Activated CD8-positive, alpha-beta memory T cell treated with anti-CD3 and anti-CD28 coated beads, Interleukin-2, amount 50 U/mL, for 24 hours (primary cell): Measurements from ENCODE around the gene EXOC6B.

Experiments
- DNase-seq: peaks from one replicate; pipeline ENCODE4 v3.0.0-alpha.2; 2020; ENCODE audit errors: extremely low read depth

Gene EXOC6B

DNA sequence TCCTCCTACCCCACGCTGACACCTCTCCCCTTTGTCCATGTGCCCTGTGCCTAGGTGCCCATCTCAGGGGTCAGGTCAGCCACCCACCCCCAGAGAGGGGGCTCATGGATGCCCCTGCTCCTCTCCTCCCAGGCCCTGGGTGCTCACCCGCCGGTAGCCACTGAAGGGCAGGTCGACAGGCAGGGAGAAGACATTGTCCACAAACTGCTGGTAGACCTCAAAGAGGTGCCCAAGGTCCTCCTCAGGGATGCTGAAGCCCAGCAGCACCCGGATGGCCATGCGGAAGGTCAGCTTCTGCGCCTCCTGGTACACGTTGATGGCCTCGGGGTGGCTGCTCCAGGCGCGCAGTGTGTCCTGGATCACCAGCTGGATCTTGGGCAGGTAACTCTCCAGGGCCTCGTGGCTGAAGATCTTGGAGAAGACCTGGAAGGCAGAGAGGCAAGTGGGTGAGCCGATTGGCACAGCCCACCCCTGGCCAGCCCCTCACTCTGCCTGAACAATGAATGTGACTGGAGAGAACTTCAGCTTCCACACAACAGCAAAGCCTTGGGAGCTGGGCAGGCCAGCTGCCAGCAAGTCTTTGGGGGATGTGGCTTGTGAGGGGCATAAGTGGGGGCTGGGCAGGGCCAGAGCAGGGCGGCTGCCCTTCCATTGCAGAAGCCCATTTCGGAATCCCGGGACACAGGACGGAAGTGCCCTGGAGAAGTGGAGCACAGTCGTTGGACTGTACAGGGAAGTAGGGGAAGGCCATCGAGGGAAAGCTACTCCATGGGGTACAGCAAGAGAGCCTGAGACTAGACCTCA is 690.6 kb downstream of the EXOC6B start:
- DNase-seq = no peak

DNA sequence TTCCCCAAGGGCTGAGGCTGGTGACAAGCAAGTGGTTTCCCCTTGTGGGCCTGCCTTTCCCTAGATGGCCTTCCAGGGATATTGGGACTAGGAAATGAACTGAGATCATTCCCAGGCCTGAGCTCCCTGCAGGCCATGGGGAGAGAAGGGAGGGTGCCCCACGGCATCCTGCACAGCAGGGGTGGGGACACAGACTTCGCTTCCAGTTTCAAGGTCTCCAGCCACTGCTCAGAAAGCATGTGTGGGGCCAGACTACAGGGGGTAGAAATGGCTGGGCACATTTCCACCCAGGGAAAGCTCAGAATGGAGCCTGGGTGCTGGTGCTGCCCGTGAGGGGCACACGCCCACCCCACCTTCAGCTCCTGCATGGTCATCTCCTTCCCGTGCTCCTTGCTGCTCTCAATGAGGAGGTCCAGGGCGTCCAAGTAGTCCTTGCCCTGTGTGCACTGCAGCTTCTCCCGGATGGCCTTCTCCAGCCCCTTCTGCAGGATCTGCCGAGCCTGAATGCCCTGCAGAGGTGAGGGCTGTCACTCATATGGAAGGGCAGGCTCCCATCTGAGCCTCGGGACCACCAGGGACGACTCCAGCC is 691.3 kb downstream of the EXOC6B start:
- no peak for DNase-seq

DNA sequence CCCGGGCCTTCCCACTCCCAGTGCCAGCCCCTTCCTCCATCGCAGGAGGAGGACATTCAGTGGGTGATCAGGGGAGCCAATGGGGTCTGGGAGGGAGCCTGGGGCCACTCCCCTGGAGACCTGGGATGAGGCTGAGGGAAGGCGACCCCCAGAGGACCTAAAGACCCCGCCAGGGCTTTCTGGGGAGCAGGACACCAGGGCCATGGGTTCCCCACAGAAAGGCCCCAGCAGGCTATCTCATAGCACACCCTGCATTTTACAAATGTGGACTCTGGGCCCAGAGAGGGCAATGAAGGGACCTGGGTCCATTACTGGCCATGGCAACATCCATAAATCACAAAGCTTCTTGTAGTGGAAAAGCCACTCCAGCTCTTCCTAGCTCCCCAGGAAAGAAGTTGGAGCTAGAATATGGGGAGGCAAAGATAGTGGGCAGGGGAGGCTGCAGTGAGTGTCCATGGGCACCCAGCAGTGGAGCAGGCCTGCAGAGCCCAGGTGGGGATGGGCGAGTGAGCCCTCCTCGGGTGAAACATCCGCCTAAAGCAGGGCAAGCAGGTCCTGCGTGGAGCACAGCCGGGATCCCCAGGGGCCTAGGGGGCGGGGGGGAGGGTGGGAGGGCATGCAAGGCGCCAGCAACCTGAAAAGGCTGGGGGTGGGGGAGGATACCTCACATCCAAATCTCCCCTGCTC is 692.0 kb downstream of the EXOC6B start:
- DNase-seq = no peak

DNA sequence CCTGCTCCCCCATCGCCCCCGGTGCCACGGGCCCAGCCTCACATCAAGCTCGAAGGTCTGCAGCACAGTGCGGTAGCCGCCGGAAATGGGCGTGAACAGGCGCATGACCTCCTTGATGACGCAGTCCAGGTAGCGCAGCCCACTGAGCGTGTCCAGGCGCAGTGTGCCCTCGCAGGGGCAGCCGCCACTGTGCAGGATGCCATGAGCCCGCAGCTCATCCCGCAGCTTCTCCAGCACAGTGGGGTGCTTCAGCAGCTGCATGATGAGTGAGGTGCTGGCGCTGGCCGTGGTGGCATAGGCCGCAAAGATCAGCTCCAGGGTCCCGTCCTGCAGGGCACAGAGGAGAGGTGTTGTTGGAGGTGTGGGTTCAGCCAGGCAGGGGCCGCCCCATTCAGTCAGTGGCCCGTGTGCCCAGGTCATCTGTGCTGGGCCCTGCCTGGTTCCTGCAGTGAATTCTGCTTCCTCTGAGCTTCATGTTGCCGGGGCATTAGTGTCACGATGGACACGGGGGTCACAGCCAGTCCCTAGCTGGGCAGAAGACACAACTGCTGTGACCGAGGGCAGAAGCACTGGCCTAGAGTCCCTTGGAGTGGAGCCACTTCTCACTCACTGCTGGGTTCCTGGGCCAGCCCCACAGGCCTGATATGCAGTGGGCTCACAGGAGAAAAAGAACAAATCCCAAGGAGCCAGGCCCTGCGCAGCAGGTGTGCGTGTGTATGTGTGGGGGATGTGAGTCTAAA is 692.7 kb downstream of the EXOC6B start:
- no peak for DNase-seq

DNA sequence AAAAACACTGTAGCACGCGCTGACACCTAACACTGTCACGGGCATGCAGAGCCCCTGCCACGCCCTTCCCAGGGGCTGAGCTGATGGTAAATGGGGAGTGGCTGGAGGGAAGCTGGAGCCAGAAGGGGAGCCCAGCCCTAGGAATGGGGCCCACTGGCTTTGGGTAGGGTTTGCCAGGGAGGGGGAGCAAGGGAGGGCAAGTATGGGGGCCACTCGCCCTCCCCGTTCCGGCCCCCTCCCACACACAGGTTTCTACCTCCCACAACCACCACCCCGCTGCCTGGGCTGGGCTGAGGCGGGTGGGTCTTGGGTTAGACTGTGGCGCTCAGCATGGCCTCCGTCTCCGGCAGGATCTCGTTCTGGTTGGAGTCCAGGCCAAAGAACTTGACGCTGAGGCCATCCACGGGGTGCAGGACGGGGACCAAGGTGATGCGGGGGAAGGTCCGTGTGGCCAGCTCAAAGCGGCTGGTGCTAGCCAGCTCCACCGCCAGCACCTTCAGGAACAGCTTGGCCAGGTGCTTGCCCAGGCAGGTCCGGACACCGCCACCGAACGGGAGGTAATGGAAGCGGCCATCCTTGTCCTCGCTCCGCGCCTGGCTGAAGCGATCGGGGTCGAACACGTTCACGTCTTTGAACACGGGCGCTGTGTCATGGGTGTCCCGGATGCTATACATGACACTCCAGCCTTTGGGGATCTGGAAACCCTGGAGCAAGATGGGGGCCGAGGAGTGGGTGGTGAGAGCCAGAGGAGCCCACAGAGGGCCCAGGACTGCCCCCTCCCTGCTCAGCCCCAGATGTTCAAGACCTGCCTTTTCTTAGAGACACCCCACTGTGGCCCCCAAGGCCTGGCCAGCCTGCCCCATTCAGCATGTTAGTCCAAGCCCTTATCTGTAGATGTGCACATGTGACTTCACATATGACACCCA is 693.7 kb downstream of the EXOC6B start:
- no peak for DNase-seq

DNA sequence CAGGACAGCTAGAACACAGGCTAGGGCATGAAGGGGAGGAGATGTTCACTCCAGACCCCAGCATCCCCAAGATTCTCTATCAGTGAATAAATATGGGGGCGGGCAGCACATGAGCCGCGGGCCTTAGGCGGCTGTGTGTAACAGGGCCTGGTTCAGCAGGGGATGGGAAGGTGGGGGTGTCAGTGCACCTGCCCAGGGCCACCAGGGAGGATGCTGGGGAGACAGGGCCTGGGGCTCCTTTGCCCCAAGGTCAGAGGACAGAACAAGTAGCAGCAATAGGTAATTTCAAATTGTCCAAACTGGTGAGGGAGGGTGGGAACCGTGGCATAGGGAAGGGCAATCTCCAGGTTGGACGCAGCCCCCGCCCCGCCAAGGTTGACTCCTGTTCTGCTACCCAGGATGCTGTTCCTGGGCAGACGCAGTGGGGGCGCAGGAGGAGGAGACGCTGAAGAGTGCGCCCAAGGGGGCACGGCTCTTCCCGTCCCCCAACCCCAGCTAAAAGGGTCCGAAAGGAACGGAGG is 694.4 kb downstream of the EXOC6B start:
- no peak for DNase-seq

DNA sequence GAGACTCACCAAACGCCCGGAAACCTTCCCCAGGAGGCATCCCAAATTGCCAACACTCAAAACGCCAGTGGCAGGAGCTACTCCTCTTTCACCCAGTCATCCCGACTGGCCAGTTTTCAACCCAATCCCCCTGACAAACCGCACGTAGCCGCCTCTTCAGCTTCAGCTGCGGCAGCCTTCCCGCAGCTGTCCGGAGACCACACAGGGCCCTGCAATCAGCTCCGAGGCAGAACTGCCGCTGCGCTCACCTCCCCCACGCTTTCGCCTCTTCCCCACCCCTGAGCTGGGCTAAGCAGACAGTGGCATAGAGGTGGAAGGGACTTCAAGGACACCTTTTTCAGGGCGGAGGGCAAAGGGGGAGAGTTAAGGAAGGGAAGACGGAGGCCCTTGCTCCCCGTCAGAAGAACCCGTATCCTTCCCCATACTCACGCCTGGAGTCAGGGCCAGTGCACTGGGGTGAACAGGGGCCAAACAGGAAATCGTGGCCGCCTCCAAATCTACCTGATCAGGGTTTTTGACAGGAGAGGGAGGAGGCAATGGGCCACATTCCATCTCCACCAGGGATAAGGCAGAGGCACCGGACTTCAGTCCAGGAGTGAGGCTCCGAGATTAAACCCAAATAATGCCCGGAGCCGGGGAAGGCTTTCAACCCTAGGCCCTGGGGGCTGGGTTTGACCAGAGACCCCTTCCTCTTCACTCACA is 695.0 kb downstream of the EXOC6B start:
- DNase-seq = no peak

DNA sequence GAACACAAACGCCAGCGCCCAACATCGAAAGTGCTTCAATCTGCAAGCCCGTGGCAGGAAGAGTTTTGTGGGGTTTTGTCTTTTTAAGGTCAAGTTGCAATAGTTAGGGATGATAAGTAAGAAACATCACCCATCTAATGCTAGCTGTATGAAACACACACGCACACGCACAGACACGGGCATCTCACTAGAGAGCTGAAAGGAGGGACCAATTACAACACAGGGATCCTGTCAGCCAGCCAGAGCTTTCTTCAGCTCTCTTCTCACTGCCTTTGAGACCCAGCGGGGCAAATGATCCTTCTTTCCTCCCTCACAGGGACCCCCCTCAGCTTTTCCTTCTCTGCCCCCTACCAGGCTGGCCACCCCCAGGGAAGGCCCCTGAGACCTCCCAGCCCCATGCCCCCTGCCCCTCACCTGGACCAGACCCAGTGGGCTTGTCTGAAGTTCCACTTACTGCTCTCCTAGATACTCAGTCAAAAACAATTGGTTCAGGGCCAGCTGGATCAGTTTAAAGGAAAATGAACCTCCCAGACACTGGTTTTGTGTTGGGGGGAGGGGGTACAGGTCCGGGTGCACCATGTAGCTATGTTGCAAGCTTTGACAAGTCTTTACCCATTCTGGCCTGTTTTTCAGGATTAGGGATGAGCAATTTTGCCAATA is 696.0 kb downstream of the EXOC6B start:
- DNase-seq = no peak

DNA sequence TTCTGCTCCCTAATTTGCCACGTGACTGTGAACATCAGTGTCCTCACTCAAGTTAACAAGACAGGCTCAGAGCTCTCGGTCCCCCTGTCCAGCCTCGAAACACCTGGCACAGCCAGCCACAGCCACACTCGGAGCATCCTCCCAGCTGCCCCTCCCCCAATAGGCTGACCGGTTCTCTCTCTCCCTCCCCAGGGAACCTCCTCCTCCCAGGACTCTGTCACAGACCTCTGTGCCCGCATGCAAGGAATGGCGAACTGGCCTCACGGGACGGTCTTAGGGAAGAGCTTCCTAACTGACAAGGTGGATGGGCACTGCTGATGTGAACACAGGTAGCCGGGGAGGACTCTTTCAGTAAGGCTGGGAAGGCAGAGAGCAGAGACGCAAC is 697.0 kb downstream of the EXOC6B start:
- no peak for DNase-seq

DNA sequence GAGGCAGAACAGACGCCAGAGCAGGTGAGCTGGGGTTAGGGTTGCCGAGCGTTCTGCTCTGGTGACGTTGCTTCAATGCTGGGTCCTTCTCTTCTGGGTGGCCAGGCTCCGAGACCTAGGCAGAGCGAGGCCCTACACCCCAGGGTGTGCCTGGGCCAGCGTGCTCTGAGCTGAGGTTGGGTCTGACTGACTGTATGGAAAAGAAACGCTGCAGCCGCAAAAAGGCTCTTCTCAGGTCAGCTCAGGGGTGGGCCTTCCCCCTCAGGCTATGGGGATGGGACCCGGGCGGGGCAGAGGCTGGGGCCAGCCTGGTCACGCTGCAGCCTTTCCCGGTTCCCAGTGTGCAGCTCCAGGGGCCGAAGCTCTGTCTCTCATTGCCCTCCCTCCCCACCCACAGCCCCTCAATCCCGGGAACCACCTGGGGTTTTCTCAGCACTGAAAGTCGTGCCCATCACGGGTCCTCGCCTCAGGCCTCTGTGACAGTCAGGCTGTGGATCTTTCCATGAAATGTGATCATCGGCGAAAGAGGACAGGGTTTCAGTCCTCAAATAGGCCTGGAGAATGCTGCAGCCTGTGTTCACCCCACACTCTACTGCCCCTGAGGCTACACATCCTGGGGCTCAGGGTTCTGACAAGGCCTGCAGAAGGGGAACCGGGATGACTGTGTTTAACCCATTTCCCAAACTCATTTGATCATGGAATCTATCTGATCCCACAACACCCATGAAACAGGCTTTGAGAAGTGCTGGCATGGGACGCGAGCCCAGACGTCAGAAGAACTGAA is 697.6 kb downstream of the EXOC6B start:
- DNase-seq = no peak

DNA sequence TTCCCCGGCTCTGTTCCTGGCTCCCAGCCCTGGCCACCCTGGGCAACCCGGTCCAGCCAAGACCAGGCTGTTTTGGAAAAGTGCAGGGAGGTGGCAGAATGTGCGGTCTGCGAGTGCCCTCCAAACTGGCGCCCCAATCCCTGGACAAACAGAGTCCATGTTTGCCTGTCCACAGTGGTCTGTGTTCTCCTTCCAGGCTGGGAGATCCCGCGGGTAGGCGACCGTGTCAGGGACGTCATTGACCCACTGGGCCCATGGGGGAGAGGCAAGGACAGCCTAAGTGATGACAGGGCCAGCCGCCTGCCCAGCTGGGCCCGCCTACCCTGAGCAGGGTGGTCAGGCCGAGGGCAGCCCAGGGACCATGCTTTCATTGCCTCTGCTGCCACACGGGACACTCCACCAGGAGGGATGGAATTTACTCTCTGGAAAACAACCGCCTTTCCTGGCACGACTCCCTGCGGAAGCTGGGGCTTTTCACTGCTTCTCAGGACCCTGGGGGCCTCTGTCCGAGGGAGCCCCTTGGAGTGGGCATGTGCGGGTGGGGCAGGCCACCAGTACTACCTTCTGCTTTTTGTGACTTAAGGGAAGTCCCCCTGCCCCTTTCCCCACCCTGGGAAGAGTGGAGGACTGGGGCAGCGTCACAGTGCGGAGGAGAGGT is 698.3 kb downstream of the EXOC6B start:
- no peak for DNase-seq

DNA sequence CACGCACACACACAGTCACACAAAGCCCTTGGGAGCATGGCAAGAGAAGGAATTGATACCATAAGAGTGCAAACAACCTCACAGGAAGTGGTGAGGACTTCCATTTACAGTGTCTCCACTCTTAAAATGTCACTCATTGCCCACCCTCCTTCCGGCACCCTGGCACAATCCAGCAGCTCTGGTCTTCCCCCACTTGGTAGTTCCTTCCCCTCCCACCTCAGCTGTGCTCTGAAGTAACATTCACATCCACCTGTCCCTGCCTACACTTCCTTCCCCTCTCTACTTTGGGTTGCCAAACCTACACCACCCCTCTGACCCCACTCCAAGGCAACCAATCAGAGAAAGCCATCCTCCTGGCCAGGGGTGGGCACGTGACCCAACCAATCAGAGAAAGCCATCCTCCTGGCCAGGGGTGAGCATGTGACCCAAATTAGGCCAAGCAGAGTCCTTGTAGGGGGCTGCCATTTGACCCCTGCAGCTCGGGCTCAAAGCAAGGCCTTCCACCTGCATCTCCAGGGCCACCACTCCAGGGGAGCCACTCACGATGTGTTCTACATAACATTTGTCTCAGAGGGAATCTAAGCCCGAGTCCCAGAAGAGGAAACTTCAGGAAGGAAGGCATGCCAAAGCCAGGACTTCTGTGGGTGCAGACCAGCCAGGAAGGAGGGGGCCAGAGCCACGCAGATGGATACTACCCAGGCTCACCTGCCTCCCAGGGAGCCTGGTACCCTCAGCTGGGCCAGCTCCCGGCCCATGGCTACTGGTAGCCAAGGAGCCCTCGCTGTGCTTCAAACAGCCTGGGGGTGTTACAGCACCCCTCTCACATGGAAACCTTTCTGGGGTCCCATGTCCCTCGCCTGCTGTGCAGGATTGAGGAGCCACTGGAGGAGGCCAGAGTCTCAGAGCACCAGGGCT is 699.4 kb downstream of the EXOC6B start:
- no peak for DNase-seq
